NCI-H82 treated with DMSO at 0.1 percent for 48 hours (cell line): ENCODE data around the gene NPRL2.
A peak's percentile ranks its signal among the peaks of the same experiment; 100 is the strongest.

Source experiments
- DNase-seq: peaks from one replicate; lab custom pipeline; 2025; ENCODE audit not compliant: unreplicated experiment; lab: John Stamatoyannopoulos, UW

Gene NPRL2

GRCh38 chr3:50327943-50328691 lies 22.5 kb downstream of the NPRL2 start, which contains the start of gene TUSC2:
Gene TUSC2, minus strand, starts transcription at chr3:50328223. Its CDS starts 124 bp downstream, at chr3:50328099.
- peak; percentile 76 for DNase-seq

- DNase-seq: no peak
Observed at GRCh38 chr3:50327129-50327528, 23.4 kb downstream of the NPRL2 start.

GRCh38 chr3:50326182-50326541 lies 24.4 kb downstream of the NPRL2 start:
- no peak for DNase-seq

- no peak for DNase-seq
Observed at GRCh38 chr3:50325497-50326181, 24.9 kb downstream of the NPRL2 start.

GRCh38 chr3:50325113-50325480 lies 25.5 kb downstream of the NPRL2 start:
- DNase-seq: no peak

GRCh38 chr3:50324351-50325112 lies 26.0 kb downstream of the NPRL2 start:
- peak; percentile 13 for DNase-seq

- DNase-seq: no peak
Observed at GRCh38 chr3:50323614-50324199, 26.9 kb downstream of the NPRL2 start.

GRCh38 chr3:50323092-50323600 lies 27.4 kb downstream of the NPRL2 start:
- DNase-seq: no peak

- DNase-seq: no peak
Observed at GRCh38 chr3:50322386-50323091, 28.0 kb downstream of the NPRL2 start, which contains the start of gene HYAL2. Gene HYAL2, minus strand, starts transcription at chr3:50322745. Its CDS starts 2,256 bp downstream, at chr3:50320489.

- no peak for DNase-seq
Observed at GRCh38 chr3:50322115-50322385, 28.5 kb downstream of the NPRL2 start.

GRCh38 chr3:50321336-50322114 lies 29.1 kb downstream of the NPRL2 start:
- DNase-seq: peak; percentile 67

- DNase-seq: no peak
Observed at GRCh38 chr3:50320853-50321335, 29.7 kb downstream of the NPRL2 start.

GRCh38 chr3:50319894-50320625 lies 30.5 kb downstream of the NPRL2 start:
- no peak for DNase-seq

- DNase-seq: no peak
Observed at GRCh38 chr3:50319181-50319893, 31.2 kb downstream of the NPRL2 start.

GRCh38 chr3:50318615-50319014 lies 32.0 kb downstream of the NPRL2 start:
- DNase-seq: no peak

- DNase-seq: no peak
Observed at GRCh38 chr3:50318163-50318562, 32.4 kb downstream of the NPRL2 start.

GRCh38 chr3:50317300-50317699 lies 33.3 kb downstream of the NPRL2 start:
- no peak for DNase-seq

- DNase-seq: no peak
Observed at GRCh38 chr3:50316657-50317242, 33.8 kb downstream of the NPRL2 start.
